HL-60 (cell line): ENCODE results near the gene CIRBP.

ENCODE experiments used
- DNase-seq, 2 experiments: peaks; one replicate each; pipeline ENCODE4 v3.0.0-alpha.2; 2010 to 2020; ENCODE audit warnings: low read depth in 1 of 2, low spot score in 1 of 2
- H3K27ac ChIP-seq: fragments of 250-450 bp; sonication (Bioruptor Pico); replicated peaks from 2 replicates; pipeline ENCODE4 v1.5.1; 2020; ENCODE audit warnings: mild to moderate bottlenecking, moderate library complexity
- H3K27me3 ChIP-seq: fragments of 250-450 bp; sonication (Bioruptor Pico); 2 replicates; pipeline ENCODE4 v1.5.1; 2021; ENCODE audit warnings: mild to moderate bottlenecking, moderate library complexity; ENCODE audit not compliant: insufficient read depth, poor library complexity, severe bottlenecking
- H3K4me3 ChIP-seq: replicated peaks from 2 replicates; pipeline ENCODE4 v1.5.1; 2011; ENCODE audit warnings: mild to moderate bottlenecking, control low read depth, low read length; ENCODE audit not compliant: insufficient read depth
- GABPA ChIP-seq: IDR thresholded peaks from 2 replicates; pipeline ENCODE4 v1.6.1; 2012; ENCODE audit warnings: low read depth
- POLR2AphosphoS5 ChIP-seq: IDR thresholded peaks from 2 replicates; pipeline ENCODE4 v1.6.1; 2012; ENCODE audit warnings: low read depth
- SPI1 ChIP-seq: IDR thresholded peaks from 2 replicates; pipeline ENCODE4 v1.6.1; 2012; ENCODE audit warnings: low read depth, mild to moderate bottlenecking, borderline replicate concordance
- TF ChIP-seq, protein P1 (sequence below): IDR thresholded peaks from 2 replicates; pipeline ENCODE4 v1.6.1; 2012; ENCODE audit warnings: low read depth; ENCODE audit not compliant: insufficient replicate concordance
- TF ChIP-seq, protein P2 (sequence below): IDR thresholded peaks from one replicate; pipeline ENCODE4 v1.5.1; 2011; ENCODE audit warnings: low read length, control low read depth, inconsistent platforms; ENCODE audit not compliant: insufficient read depth

The CIRBP gene

DNA sequence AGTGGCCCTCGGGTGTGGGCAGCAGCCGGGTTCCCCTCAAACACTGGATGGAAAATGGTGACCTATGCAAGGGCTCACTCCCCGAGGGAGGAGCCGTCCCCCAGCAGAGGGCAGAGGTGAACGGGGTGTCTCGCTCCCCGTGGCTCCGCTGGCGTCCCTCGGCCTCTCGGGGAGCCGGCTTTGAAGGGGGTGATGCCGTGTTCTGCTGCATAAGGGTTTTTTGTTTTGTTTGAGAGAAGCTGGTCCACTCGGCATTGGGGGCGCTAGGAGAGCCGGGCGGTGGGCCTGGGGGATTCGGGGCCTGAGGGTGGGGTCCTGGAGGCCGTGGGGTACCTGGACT, 20.5 kb downstream of the CIRBP start:
- DNase-seq: no peak
- Histone ChIP-seq H3K27ac (no peak overlapping the region), H3K27me3 (peaks cover 91% of the 10 kb centered on the region), H3K4me3 (no peak overlapping the region)
- TF ChIP-seq, protein P1, sequence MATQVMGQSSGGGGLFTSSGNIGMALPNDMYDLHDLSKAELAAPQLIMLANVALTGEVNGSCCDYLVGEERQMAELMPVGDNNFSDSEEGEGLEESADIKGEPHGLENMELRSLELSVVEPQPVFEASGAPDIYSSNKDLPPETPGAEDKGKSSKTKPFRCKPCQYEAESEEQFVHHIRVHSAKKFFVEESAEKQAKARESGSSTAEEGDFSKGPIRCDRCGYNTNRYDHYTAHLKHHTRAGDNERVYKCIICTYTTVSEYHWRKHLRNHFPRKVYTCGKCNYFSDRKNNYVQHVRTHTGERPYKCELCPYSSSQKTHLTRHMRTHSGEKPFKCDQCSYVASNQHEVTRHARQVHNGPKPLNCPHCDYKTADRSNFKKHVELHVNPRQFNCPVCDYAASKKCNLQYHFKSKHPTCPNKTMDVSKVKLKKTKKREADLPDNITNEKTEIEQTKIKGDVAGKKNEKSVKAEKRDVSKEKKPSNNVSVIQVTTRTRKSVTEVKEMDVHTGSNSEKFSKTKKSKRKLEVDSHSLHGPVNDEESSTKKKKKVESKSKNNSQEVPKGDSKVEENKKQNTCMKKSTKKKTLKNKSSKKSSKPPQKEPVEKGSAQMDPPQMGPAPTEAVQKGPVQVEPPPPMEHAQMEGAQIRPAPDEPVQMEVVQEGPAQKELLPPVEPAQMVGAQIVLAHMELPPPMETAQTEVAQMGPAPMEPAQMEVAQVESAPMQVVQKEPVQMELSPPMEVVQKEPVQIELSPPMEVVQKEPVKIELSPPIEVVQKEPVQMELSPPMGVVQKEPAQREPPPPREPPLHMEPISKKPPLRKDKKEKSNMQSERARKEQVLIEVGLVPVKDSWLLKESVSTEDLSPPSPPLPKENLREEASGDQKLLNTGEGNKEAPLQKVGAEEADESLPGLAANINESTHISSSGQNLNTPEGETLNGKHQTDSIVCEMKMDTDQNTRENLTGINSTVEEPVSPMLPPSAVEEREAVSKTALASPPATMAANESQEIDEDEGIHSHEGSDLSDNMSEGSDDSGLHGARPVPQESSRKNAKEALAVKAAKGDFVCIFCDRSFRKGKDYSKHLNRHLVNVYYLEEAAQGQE: no peak
- TF ChIP-seq SPI1 (no peak), GABPA (no peak), POLR2AphosphoS5 (no peak)
- TF ChIP-seq, protein P2, sequence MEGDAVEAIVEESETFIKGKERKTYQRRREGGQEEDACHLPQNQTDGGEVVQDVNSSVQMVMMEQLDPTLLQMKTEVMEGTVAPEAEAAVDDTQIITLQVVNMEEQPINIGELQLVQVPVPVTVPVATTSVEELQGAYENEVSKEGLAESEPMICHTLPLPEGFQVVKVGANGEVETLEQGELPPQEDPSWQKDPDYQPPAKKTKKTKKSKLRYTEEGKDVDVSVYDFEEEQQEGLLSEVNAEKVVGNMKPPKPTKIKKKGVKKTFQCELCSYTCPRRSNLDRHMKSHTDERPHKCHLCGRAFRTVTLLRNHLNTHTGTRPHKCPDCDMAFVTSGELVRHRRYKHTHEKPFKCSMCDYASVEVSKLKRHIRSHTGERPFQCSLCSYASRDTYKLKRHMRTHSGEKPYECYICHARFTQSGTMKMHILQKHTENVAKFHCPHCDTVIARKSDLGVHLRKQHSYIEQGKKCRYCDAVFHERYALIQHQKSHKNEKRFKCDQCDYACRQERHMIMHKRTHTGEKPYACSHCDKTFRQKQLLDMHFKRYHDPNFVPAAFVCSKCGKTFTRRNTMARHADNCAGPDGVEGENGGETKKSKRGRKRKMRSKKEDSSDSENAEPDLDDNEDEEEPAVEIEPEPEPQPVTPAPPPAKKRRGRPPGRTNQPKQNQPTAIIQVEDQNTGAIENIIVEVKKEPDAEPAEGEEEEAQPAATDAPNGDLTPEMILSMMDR: no peak

DNA sequence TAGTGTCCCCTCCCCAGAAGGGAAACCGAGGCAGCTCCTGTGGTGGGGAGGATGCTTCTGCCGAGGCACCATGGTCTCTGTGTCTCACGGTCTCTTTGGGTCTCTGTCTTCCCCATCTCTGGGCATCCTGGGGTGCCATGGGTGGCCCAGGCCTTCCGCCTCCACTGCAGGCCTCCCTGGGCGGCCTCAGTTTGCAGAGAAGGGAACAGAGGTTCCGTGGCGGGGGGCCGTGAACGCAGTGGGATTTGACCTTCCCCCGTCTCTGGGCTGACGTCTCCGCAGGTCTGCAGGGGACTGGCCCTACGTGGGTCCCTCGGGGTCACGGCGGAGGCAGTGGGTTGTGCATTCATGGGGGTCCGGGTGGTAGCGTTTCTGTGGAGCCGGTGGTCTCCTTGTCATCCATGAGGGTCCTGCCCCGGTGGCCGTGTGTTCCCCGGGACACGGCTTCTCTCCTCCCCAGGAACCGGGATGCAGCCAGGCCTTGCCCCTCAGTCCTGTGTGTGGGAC, 21.1 kb downstream of the CIRBP start:
- no peak overlapping the region for H3K4me3 ChIP-seq
- TF ChIP-seq, protein P2: no peak
- TF ChIP-seq, protein P1: no peak
- TF ChIP-seq SPI1 (no peak), GABPA (no peak), POLR2AphosphoS5 (no peak)
- DNase-seq: no peak
- H3K27me3 ChIP-seq: peaks cover 91% of the 10 kb centered on the region
- H3K27ac ChIP-seq: no peak overlapping the region

DNA sequence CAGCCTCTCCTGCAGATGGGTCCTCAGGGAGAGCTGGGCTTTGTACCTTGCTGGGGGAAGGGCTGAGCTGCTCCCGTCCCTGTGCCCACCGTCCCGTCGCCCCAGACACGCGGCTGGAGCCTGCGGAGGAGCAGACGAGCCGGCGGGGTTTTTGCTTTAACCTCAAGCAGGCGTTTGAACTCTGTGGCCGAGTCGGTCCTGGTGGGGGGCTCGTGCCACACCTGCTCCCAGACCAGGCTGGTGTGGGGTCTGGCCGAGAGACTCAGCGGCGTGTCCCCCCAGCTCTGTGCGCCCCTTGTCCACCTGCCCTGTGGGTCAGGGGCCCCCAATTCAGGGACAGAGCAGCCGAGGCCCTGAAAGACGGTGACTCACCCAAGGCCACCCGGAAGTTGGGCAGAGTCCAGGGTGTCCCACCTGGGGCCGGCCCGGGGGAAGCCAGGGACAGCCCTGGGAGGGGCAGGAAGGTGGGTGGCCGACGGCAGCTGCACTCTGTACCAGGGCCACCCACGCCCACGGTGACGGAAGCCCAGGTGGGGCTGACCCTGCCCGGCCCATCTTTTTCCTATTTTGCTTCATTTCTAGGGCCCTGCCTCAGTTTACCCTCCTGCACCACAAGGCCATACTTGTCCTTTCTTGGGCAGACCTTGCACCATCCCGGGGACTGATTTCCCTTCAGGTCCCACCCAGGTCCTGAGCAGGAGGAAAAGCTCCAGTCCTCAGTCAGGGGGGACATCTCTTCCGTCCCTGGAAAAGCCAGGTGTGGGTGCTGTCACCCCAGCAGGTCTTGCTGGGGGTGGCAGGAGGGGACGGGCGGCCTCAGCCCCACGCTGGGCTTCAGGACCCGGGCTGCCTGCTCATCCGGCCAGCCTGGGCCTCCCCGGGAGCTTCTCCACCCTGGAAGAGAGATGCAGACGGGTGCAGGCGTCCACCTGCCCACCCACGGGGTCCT, 21.8 kb downstream of the CIRBP start:
- no peak for DNase-seq
- Histone ChIP-seq H3K27ac (no peak overlapping the region), H3K4me3 (no peak overlapping the region), H3K27me3 (peaks cover 94% of the 10 kb centered on the region)
- TF ChIP-seq SPI1: no peak
- TF ChIP-seq POLR2AphosphoS5: no peak
- TF ChIP-seq, protein P1: no peak
- TF ChIP-seq, protein P2: no peak
- no peak for TF ChIP-seq GABPA
